ENCODE data around the gene DAPK2.

DNA sequence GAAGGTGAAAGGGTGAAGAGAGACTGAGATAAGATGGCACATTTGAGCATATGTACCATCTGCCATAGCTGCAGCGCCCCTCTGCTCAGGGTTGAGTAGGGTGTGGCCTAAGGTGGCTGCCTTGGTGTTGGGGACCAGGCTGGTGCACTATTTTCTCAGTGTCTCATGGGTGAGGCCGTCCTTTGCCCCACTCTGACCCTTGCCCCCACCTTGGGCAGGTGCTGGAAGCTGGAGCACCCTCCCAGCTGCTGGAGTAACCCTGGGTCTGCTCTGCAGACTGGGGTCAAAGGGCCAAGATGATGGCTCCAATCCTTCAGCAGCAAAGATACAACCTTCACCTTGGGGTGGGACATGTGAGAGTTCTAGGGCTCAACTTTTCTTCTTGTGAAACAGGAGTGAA lies 69.2 kb downstream of the DAPK2 start:
- TF ChIP-seq POLR2A (IDR thresholded peaks at IDR 0.05) (no peak), POLR2AphosphoS5 (IDR thresholded peaks at IDR 0.05) (no peak), EP300 (IDR thresholded peaks at IDR 0.05; ENCODE audit: low read depth) (no peak)
- TF ChIP-seq, protein P1, sequence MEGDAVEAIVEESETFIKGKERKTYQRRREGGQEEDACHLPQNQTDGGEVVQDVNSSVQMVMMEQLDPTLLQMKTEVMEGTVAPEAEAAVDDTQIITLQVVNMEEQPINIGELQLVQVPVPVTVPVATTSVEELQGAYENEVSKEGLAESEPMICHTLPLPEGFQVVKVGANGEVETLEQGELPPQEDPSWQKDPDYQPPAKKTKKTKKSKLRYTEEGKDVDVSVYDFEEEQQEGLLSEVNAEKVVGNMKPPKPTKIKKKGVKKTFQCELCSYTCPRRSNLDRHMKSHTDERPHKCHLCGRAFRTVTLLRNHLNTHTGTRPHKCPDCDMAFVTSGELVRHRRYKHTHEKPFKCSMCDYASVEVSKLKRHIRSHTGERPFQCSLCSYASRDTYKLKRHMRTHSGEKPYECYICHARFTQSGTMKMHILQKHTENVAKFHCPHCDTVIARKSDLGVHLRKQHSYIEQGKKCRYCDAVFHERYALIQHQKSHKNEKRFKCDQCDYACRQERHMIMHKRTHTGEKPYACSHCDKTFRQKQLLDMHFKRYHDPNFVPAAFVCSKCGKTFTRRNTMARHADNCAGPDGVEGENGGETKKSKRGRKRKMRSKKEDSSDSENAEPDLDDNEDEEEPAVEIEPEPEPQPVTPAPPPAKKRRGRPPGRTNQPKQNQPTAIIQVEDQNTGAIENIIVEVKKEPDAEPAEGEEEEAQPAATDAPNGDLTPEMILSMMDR (IDR thresholded peaks at IDR 0.05) = no peak

Measured in transverse colon (tissue), 4 donors.